ENCODE data around the gene PDGFRB.

GRCh38 chr5:150172556-150172955 is 16.9 kb upstream of the PDGFRB start:
- TF ChIP-seq SIX5 (IDR thresholded peaks at IDR 0.05; ENCODE audit: low read depth, low read length) (no peak), POLR2AphosphoS5 (IDR thresholded peaks at IDR 0.05; ENCODE audit: low read depth, low read length) (no peak), BRCA1 (IDR thresholded peaks at IDR 0.05; ENCODE audit: low read depth, low read length) (no peak), RAD21 (IDR thresholded peaks at IDR 0.05 in 1 of 2, conservative IDR thresholded peaks at IDR 0.05 in 1 of 2; ENCODE audit: low read depth in 2 of 2, low read length in 2 of 2) (no peak), EZH2 (IDR thresholded peaks at IDR 0.05; ENCODE audit: low read depth, low read length, severe bottlenecking) (no peak)

Measured in H1 (cell line).